ENCODE results near the gene PRKAG1.

PRKAG1 gene

DNA sequence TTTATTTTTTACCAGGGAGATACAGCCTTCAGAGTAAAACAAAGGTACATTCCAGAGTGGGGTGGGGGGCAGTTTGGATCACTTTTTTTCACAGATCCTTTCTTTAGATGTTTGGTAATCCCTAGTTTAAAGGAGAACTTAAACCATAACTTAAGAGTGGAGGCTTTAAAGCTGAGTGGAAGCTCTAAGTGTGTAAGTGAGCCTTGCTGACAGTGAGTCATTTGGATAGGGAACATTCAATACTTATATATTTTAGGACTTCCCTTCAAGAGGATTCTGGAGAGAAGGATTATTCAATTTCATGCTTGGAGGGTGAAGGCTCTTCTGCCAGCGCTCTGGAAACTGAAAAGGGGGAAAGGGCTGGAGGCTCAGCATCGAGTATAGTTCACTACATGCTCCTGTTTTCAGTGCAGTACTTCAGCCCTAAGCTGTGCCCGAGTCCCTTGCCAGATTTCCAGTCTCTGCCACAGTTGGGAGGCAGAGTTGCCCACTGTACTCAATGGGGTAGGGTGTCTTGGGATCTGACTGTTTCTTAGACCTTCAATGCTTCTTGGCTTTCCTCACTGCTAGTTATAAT lies 8.4 kb downstream of the PRKAG1 start:
- no peak for DNase-seq (ENCODE audit: low spot score)

GRCh38 chr12:49008943-49009342 lies 9.6 kb downstream of the PRKAG1 start:
- no peak for DNase-seq (ENCODE audit: low spot score)

DNA sequence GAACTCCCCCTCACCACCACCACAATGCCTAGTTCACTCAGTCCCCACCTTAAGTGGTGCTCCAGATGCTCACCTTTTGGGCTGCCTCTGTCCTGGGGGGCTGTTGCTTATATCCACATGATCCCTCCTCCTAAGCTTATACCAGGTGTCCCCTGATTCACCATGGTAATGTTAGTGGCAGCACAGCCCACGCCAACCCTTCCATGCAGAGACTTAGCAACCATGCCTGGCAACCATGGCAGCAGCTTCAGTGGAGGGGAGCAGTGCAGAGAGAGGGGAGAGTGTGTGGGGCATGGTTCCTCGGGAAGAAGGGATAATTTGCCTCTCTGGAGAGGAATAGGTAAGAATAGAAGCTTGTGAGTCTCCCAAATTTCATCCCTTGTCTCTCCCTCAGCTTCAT lies 18.2 kb downstream of the PRKAG1 start:
- no peak for DNase-seq (ENCODE audit: low spot score)

DNA sequence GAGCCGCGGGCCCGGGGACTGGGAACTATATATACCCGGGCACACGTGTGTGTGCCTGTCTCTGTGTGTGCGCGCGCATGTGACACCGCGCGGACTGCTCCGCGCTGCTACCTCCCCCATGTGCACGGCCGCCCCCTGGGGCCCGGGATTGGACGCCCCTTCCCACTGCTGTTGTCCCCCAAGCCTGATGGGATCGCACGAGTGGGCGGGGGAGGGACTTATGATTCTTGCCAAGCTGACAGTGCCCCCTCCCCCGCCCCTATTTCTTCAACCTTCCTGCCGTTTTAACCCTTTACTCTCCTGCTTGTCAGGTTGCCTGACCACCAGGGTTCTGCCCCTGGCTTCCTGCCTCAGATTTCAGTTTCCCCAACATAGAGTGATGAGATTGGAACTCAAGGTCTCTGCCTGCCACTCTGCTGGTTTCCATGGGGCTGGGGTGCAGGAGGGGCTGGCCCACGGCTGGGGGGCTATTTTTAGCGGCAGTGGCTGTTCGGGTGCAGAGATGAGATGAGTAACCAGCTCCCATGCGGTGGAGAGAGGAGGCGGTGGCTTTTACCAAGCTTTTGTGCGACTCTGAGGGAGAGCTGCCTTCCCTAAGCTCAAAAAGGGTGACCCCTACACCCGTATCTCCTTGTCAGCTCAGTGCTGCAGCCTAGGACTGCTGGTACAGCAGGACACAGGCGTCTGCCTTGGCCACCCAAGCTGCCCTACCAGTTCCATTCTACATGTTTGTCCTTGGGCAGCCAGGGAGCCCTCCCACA lies 19.0 kb downstream of the PRKAG1 start, which contains the start of gene DDN:
DDN (minus strand) TSS at position 5 of the 761 bp plus-strand sequence. CDS start 88 bp downstream, outside the sequence.
- DNase-seq (ENCODE audit: low spot score) = peak; percentile 56

GRCh38 chr12:48998497-48999353 lies 19.9 kb downstream of the PRKAG1 start:
- DNase-seq (ENCODE audit: low spot score) = no peak

DNA sequence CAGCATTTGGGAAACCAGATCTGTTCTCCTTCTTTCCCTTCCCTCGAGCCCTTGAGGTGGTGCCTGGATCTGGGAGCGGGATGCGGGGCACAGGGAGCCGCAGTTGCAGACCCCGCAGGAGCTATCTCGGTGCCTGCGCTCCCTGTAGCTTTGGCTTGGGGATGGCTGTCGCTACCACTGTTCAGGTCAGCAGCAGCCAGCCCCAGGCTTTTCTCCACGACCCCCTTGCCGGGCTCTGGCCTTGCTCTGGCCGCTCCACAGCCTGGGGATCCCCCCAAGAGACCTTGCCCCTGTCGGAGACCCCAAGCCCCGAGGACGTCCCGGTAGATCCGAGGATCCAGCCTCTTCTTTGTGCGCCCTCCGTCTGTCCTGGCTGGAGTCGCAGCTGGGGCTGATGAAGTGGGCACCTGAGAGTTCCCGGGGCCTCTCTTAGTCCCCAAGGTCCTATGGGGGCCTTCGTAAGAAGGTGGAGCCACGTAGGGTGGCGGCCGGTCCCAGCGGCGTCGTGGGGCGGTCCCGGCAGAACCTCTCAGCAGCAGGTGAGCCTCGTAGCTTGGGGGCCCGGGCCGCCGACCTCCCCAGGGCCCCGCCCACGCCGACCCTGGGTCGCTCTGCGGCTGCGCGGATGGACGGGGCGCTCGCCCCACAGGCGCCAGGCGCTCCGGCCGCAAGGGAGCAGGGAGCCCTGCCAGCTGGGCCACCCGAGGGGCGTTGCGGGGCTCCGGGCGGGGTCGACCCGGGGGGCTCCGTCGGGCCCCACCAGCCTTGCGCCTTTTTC lies 20.7 kb downstream of the PRKAG1 start:
- peak; percentile 85 for DNase-seq (ENCODE audit: low spot score)

- DNase-seq (ENCODE audit: low spot score) = peak; percentile 86
These were observed 21.5 kb downstream of the PRKAG1 start for GRCh38 chr12:48996794-48997718.

DNA sequence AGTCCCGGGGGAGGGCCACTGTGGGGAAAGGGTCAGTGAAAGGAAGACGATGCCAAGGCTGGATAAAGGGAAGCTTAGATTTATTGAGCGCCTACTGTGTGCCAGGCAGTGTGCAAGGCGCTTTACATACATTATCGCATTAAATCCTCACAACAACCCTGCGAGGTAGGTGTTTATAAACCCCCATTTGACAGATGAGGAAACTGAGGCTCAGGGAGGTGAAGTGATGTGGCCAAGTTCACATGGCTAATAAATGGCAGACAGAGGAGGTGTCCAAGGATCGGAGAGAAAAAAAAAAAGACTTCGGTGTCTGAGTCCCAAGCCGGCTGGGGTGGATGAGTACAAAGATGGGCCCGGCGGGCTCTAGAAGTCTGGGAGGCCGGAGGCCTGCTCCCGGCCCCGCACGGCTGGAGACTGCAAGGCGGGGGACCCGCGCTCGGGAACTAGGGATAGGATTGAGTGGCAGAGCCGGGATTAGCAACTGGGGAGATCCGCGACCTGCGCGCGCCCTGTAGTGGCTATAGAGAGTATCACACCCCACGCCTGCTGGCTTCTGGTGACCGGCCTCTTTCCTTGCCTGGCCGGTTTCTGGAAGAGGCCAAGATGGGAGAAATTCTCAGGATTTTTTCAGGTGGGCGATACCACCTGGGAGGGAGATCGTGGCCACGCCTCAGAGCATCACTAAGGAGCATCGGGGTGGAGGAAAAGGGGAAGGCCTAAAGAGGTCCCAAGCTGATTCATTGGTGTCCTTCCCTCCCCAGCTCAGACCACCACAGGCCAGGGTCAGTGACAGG lies 23.3 kb downstream of the PRKAG1 start:
- peak; percentile 99 for DNase-seq (ENCODE audit: low spot score)

DNA sequence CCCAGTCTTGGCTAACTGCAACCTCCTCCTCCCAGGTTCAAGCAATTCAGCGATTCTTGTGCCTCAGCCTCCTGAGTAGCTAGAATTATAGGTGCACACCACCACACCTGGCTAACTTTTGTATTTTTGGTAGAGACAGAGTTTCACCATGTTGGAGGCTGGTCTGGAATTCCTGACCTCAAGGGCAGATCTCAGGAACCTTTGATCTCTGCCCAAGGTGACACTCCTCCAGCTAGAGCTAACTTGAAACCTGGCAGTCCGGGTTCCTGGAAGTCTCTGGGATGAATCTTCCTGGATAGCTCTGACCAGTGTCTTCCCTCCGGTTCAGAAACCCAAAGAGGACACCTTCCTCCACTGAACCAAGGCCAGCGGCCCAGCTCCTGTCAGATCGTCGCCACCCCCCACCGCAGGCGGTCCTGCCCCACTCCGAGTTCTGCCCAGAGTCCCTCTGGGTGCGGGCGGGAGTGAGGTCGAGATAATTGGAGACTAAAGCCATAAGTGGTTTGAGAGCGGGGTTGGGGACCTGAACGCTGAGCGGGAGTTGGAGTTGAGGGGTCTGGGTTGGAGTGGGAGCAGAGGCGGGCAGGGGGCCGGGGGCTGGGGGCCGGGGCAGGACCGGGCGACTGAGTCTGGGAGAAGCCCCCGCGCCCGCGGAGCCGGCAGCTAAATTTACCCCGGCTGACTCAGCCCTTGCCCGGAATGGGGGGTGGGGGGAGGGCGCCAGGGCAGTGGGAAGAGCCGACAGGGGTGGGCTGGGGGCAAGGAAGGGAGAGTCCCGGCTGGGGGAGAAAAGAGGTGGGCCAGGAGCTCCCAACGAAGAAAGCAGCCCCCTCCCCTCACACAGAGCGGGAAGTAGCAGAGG lies 24.1 kb downstream of the PRKAG1 start:
- DNase-seq (ENCODE audit: low spot score) = no peak

- no peak for DNase-seq (ENCODE audit: low spot score)
These were observed 24.8 kb downstream of the PRKAG1 start for GRCh38 chr12:48993787-48994186.

- no peak for DNase-seq (ENCODE audit: low spot score)
These were observed 27.1 kb downstream of the PRKAG1 start for GRCh38 chr12:48991247-48992050.

GRCh38 chr12:48990552-48990951 lies 28.0 kb downstream of the PRKAG1 start:
- no peak for DNase-seq (ENCODE audit: low spot score)

DNA sequence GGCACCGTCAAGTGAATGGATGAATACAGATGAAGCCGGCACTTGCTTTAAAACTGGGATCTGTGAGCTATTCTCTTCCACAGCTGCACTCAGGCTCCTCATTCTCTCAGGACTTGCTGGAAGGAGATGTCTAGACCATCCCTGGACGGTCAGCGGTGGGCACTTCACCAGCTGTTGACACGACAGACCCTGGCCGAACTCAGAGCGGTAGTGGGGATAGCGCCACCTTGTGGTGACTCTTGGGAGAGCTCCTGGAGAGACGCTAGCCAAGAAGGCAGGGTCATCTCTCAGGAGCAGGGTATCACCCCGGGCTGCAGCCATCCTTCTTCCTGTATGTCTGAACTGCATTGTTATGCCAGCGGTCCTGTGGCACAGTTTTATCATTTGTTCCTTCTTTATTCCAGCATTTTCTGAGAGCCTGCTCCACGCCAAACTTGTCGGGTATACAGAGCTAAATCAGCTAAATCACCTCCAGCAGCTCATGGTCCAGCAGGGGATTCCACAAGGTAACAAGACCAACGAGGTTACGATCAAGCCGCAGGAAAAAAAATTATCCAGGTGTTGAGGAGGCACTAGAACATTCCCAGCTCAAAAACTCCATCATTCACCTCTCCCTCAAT lies 30.4 kb downstream of the PRKAG1 start:
- peak; percentile 85 for DNase-seq (ENCODE audit: low spot score)

GRCh38 chr12:48986720-48987291 lies 31.8 kb downstream of the PRKAG1 start:
- DNase-seq (ENCODE audit: low spot score) = no peak

DNA sequence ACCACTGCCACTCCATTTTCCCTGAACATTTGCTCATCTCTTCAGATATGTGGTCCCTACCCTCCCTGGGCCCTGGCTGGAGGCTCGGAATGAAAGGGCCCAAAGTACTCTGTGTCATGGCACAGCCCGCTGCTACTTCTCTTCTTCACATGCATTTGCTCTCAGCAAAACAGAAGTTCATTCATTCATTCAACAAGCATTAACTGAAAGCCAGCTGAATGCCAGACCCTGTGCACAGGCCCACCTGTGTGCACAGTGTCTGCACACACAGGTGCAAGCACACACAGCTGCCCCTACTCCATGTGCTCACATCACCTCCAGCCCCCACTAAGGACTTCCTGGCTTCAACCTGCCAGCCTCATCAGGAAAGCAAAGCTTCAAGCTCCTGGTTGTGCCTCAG lies 32.7 kb downstream of the PRKAG1 start:
- no peak for DNase-seq (ENCODE audit: low spot score)

- no peak for DNase-seq (ENCODE audit: low spot score)
These were observed 33.1 kb downstream of the PRKAG1 start for GRCh38 chr12:48985475-48985897.

DNA sequence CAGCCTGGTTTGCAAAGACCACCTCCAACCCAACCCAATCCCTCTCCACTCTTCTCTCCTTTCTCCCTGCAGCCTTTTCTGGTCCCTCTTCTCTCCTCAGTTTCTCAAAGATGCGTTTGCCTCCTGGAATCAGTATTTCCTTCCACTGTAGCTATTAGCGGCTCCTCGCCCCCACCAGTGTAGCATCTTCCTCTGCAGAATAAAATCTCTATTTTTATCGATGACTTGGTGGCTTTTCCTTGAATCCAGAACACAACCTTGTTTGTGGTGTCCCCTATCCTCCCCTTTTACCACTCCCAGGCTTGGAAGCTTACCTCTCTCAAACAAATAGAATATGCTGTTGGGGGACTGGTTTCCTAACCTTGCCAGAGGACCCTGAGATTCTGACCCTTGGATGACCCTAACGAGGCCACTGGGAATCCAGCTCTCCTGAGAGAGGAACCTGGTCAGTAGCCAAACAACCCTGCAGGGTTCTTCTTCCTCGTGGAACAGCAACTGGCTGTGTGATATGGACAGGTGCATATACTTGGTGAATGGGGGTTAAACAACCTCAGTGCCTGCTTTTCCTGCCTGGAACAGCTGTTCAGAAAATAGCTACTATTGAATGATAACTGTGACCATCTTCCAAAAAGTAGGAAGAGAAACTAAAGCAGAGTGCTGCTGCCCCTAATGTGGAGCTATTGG lies 36.0 kb downstream of the PRKAG1 start:
- DNase-seq (ENCODE audit: low spot score) = no peak

Measured in iPS-NIHi11 (cell line).